Measurements from ENCODE around the gene LSM4.

Gene LSM4

DNA sequence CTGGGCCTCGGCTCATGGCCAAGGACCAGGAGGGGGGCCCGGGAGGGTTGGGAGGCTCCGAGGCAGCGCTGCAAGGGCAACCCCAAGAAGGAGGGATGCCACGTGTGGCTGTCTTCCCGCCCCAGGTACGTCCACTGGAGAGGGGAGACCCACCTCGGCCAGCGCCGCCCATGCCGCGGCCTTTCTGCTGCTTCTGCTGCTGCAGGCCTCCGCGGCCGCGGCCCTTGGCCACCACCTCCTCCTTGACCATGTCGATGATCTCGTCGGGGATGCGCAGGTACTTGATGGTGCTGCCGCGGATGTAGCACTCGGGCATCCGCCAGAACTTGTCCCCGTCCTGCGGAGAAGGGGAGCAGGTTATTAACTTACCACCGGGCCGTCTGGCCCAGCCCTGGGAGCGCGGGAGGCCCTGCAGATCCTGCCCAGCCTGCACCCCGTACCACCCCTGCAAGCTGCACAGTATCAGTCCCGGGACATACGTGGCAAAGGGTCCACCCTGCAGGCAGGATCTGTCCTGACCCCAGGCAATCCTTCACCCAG, 13.3 kb downstream of the LSM4 start:
- Histone ChIP-seq H3K36me3 (ENCODE audit: insufficient read depth, low read depth, low read length) (peaks cover 86% of the 10 kb centered on the region), H3K27me3 (ENCODE audit: insufficient read depth, low read length) (no peaks in the 10 kb centered on the region), H3K4me1 (ENCODE audit: insufficient read depth, low read length) (peaks cover 7% of the 10 kb centered on the region; the same call in 1 of the 2 replicates)

DNA sequence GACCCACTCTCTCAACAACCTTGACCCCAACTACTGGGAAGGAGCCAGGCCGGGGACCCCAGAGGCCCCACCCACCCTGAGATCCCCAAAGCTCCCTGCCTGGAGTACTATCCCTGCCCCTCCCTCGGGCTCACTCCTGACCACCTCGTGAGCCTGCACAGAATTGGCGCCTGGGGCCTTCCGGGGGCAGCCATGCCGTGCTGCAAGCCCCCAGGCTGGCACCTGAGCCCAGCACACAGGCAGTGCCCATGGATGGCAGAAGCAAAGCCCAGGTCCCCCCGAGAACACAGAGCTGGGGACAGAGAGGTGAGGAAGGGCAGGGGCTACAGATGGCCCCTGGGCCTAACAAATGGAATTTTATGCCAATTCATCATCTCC, 13.9 kb downstream of the LSM4 start:
- H3K36me3 ChIP-seq (ENCODE audit: insufficient read depth, low read depth, low read length), result peaks cover 79% of the 10 kb centered on the region
- H3K4me3 ChIP-seq (ENCODE audit: low read length), result no peak overlapping the region
- no peak overlapping the region for H3K9ac ChIP-seq (ENCODE audit: low read depth, low read length)
- H3K27me3 ChIP-seq (ENCODE audit: insufficient read depth, low read length), result no peaks in the 10 kb centered on the region
- H3K27ac ChIP-seq (ENCODE audit: low read length), result no peak overlapping the region
- H3K9me3 ChIP-seq (ENCODE audit: insufficient read depth, low read depth, low read length), result no peaks in the 10 kb centered on the region
- peaks cover 11% of the 10 kb centered on the region; the same call in 1 of the 2 replicates for H3K4me1 ChIP-seq (ENCODE audit: insufficient read depth, low read length)

More for the DNA sequence above, 13.3 kb downstream of the LSM4 start:
- Histone ChIP-seq H3K9ac (ENCODE audit: low read depth, low read length) (no peak overlapping the region), H3K4me3 (ENCODE audit: low read length) (no peak overlapping the region), H3K27ac (ENCODE audit: low read length) (no peak overlapping the region), H3K9me3 (ENCODE audit: insufficient read depth, low read depth, low read length) (no peaks in the 10 kb centered on the region)

DNA sequence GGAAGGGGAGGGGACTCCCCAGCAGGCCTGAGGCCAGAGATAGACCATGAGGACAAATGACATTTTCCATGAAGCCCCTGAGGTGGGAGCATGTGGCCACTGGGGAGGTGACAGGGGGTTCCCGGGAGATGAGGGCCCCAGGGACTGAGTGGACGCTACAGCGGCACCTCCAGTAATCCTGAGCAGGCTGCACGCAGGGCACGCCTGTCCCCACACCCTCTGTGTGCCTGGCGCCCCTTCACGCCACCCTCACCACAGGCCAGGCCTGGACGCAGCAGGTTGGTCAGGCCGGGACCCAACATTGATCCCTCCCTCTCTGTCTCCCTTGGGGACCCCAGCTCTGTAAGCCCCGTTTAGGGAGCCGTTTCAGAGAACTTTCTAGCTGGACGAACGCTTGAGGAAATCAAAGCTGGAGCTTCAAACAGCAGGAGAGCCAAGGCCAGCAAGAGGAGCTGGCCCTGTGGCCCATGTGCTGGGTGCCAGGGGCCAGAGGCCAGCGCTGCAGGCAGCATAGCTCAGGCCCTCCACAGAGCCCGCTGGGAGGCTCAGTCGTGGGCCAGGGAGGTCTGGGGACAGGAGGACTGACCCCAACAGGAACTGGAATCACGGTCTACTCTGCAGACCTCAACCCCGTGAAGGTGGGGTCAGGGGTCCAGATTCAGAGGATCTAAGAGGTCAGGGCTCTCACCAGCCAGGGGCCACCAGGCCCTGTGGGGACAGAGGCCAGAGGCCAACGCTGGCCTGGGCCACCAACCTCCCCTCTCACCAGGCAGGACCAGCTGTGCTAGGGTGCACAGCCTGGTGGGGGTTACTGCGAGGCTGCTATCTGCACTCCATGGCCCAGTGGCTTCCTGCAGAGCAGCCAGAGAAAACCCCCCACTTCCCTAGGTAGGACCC, 14.6 kb downstream of the LSM4 start:
- H3K36me3 ChIP-seq (ENCODE audit: insufficient read depth, low read depth, low read length), result peaks cover 73% of the 10 kb centered on the region
- H3K4me3 ChIP-seq (ENCODE audit: low read length), result no peak overlapping the region
- no peaks in the 10 kb centered on the region for H3K27me3 ChIP-seq (ENCODE audit: insufficient read depth, low read length)
- H3K4me1 ChIP-seq (ENCODE audit: insufficient read depth, low read length), result peaks cover 11% of the 10 kb centered on the region; the same call in 1 of the 2 replicates
- H3K27ac ChIP-seq (ENCODE audit: low read length), result no peak overlapping the region
- H3K9me3 ChIP-seq (ENCODE audit: insufficient read depth, low read depth, low read length), result no peaks in the 10 kb centered on the region
- no peak overlapping the region for H3K9ac ChIP-seq (ENCODE audit: low read depth, low read length)

DNA sequence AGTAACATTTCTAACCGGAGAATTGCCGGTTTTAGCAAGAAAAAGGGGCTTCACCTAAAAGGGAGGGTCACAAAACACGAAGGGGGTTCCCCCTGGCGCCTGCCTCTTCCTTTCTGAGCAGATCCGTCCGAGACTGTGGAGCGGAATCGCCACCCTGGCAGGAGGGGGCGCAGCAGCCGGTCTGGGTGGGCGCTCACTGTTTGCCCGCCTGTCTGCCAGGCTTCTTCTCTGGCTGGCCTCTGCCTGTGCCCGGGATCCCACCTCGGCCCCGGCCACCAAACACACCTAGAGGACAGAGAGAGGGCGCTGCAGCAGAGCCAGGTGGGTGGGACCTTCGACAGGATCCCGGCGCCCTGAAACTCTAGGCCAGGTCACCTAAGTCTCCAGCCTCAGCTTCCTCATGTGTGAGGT, 15.6 kb downstream of the LSM4 start:
- no peak overlapping the region for H3K9ac ChIP-seq (ENCODE audit: low read depth, low read length)
- H3K9me3 ChIP-seq (ENCODE audit: insufficient read depth, low read depth, low read length), result no peaks in the 10 kb centered on the region
- no peaks in the 10 kb centered on the region for H3K27me3 ChIP-seq (ENCODE audit: insufficient read depth, low read length)
- H3K36me3 ChIP-seq (ENCODE audit: insufficient read depth, low read depth, low read length), result peaks cover 62% of the 10 kb centered on the region
- H3K4me1 ChIP-seq (ENCODE audit: insufficient read depth, low read length), result peaks cover 11% of the 10 kb centered on the region; the same call in 1 of the 2 replicates
- H3K4me3 ChIP-seq (ENCODE audit: low read length), result no peak overlapping the region
- no peak overlapping the region for H3K27ac ChIP-seq (ENCODE audit: low read length)

DNA sequence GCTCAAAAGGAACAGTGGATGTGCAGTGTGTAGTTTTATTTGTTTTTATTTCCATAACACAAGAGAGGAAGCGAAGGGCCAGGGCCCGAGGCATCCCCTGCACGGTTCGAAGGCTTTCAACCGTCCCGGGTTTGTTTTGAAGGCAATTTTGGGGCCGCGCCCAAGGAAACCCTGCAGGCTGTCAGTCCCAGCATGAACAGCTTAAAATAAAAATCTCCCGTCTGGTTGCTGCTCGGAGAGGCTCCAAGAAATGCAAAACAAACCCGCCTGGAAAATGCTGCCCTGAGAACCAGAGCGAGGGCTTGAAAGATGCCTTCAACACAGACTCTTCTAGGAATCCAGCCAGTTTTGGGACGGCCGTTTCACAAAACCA, 16.0 kb downstream of the LSM4 start:
- Histone ChIP-seq H3K9me3 (ENCODE audit: insufficient read depth, low read depth, low read length) (no peaks in the 10 kb centered on the region), H3K27me3 (ENCODE audit: insufficient read depth, low read length) (no peaks in the 10 kb centered on the region), H3K4me1 (ENCODE audit: insufficient read depth, low read length) (peaks cover 11% of the 10 kb centered on the region; the same call in 1 of the 2 replicates), H3K9ac (ENCODE audit: low read depth, low read length) (no peak overlapping the region), H3K36me3 (ENCODE audit: insufficient read depth, low read depth, low read length) (peaks cover 58% of the 10 kb centered on the region), H3K27ac (ENCODE audit: low read length) (no peak overlapping the region), H3K4me3 (ENCODE audit: low read length) (no peak overlapping the region)

DNA sequence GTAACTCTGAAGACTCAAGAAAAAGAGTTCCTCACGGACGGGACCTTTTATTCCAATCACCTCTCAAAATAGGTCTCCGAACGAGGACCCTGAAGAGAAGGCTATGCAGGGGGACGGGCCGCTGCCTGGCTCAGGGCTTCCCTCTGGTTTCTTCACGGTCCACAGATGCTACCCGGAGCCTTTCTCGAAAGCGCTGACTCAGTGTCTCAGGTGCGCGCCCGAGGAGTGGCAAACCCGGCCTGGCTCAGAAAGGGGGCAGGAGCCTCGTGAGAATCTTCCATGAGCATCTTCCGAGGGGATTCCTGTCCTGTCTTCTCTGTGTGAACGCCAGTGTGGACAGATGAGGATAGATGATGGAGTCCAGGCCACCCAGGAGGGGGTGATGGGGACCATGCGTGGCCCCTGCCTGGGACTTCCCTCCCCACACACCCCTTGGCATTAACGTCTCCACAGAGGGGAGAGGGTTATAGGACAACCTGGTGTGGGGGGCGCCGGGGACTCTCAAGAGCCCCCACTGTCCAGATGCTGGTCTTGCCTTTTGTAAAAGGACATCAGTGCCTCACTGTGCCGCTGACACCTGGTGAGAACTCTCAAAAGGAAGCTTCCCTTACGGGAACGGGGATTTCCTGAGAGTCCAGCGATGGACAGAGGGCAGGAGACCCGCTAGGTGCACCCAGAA, 16.5 kb downstream of the LSM4 start:
- Histone ChIP-seq H3K4me3 (ENCODE audit: low read length) (no peak overlapping the region), H3K27me3 (ENCODE audit: insufficient read depth, low read length) (no peaks in the 10 kb centered on the region), H3K4me1 (ENCODE audit: insufficient read depth, low read length) (peaks cover 11% of the 10 kb centered on the region; the same call in 1 of the 2 replicates), H3K9ac (ENCODE audit: low read depth, low read length) (no peak overlapping the region), H3K36me3 (ENCODE audit: insufficient read depth, low read depth, low read length) (peaks cover 53% of the 10 kb centered on the region), H3K27ac (ENCODE audit: low read length) (no peak overlapping the region), H3K9me3 (ENCODE audit: insufficient read depth, low read depth, low read length) (no peaks in the 10 kb centered on the region)

DNA sequence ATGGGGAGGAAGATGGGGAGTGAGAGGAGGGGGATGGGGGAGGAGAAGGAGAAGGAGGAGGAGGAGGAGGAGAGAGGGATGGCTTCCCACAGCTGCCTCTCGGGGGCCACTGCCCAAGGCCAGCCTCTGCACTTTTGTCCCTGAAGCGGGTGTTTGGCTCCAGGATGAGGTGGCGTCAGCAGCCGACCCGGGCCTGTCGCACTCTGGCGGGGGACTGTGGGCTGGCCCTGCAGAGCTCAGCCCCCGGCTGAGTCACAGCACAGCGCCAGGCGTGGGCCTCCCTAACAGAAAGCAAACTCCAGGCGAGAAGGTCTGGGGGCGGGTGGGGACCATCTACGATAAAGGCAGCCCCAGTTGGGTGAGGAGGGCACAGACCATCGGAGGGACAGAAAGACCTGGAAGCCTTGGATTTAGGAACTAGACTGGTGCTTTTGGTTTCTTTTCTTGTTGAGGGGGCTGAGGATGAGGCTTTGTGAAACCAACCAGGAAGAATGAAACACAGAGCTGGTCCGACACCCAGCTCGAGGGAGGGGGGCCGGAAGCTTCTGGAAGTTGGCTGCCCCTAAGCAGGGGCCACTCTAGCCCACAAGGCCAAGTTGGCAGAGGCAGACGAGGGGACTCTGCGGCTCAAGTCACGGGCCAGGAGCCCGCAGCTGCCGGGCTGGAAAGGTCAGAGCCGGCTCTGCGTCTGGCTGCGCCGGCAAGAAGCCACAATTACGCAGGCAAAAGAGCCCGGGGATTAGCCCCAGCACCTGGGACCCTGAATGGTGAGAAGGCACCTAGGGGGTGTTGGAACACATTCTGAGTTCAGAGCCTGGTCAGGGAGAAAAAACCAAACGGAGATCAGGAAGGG, 18.2 kb downstream of the LSM4 start:
- Histone ChIP-seq H3K9me3 (ENCODE audit: insufficient read depth, low read depth, low read length) (no peaks in the 10 kb centered on the region), H3K27me3 (ENCODE audit: insufficient read depth, low read length) (no peaks in the 10 kb centered on the region), H3K4me3 (ENCODE audit: low read length) (peak overlapping the region; percentile 56; the same call in 1 of the 2 replicates), H3K36me3 (ENCODE audit: insufficient read depth, low read depth, low read length) (peaks cover 37% of the 10 kb centered on the region), H3K4me1 (ENCODE audit: insufficient read depth, low read length) (peaks cover 11% of the 10 kb centered on the region), H3K27ac (ENCODE audit: low read length) (peak overlapping the region; percentile 93), H3K9ac (ENCODE audit: low read depth, low read length) (peak overlapping the region; percentile 81; the same call in 1 of the 2 replicates)

DNA sequence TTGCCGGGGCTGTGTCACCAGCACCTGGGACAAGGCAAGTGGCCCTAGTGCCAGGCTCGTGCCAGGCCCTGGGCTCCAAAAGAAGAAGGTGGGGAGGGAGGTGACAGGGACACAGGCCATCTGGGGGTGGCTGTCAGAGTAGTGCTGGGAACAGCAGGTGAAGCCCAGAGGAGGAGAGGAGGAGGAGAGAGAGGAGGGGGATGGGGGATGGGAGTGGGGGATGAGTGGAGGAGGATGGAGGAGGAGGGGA, 18.7 kb downstream of the LSM4 start:
- H3K4me3 ChIP-seq (ENCODE audit: low read length), result no peak overlapping the region; the same call in 1 of the 2 replicates
- H3K27ac ChIP-seq (ENCODE audit: low read length), result no peak overlapping the region
- no peaks in the 10 kb centered on the region for H3K9me3 ChIP-seq (ENCODE audit: insufficient read depth, low read depth, low read length)
- H3K9ac ChIP-seq (ENCODE audit: low read depth, low read length), result no peak overlapping the region; the same call in 1 of the 2 replicates
- H3K36me3 ChIP-seq (ENCODE audit: insufficient read depth, low read depth, low read length), result peaks cover 31% of the 10 kb centered on the region
- H3K4me1 ChIP-seq (ENCODE audit: insufficient read depth, low read length), result peaks cover 11% of the 10 kb centered on the region
- no peaks in the 10 kb centered on the region for H3K27me3 ChIP-seq (ENCODE audit: insufficient read depth, low read length)

DNA sequence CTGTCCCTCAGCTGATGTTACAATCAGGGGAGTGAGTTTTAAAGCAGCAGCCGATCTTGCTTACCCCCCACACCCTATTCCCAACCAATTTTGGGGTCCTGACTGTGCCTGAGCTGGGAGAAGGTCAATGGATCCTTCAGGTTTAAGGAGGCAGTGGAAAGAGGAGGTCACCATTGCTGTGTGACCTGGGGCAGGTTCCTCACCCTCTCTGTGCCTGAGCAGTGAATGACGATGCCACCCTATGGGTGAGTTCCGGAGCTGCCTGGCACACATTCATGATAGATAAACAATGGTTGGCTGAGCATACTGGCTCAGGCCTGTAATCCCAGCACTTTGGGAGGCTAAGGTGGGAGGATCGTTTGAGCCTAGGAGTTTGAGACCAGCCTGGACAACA, 21.2 kb downstream of the LSM4 start:
- H3K4me3 ChIP-seq (ENCODE audit: low read length), result no peak overlapping the region
- H3K27ac ChIP-seq (ENCODE audit: low read length), result no peak overlapping the region
- H3K9ac ChIP-seq (ENCODE audit: low read depth, low read length), result no peak overlapping the region
- H3K4me1 ChIP-seq (ENCODE audit: insufficient read depth, low read length), result peaks cover 11% of the 10 kb centered on the region
- H3K36me3 ChIP-seq (ENCODE audit: insufficient read depth, low read depth, low read length), result peaks cover 7% of the 10 kb centered on the region; the same call in 1 of the 2 replicates
- no peaks in the 10 kb centered on the region for H3K9me3 ChIP-seq (ENCODE audit: insufficient read depth, low read depth, low read length)
- no peaks in the 10 kb centered on the region for H3K27me3 ChIP-seq (ENCODE audit: insufficient read depth, low read length)

DNA sequence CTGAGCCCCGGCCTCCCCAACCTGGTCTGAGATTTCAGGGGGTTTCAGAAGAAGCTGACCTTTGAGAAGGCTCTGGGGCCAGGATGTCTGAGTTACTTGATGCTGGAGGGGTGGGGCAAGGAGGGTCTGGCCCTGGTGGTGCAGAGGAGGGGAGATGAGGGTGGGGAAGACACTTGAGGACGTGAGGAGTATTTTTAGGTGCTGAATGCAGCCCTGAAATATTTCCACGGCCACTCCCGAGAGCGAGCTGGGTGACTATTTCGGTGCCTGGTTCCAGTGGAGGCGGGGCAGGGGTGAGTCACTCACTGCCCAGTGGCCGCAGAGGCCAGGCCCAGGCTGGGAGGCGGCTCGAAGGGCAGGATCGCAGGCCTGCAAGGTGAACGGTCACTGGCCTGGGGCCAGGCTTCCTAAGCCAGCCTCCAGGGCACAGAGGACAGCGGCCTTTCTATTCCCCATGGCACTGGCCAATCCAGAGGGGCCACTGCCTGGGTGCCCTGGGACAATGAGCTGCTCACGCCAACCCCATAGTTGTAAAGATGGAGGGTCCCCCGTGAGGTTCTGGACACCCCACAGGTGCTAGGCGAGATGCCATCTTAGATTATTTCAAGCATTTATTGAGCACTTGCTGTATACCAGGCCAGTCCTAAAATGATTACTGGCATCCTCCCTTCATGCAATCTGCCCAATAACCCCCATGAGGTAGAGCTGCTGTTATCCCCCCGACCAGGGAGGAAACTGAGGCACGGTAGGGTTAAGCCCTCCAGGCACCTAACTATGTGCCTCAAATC, 21.8 kb downstream of the LSM4 start:
- no peak overlapping the region for H3K4me3 ChIP-seq (ENCODE audit: low read length)
- H3K9me3 ChIP-seq (ENCODE audit: insufficient read depth, low read depth, low read length), result no peaks in the 10 kb centered on the region
- no peak overlapping the region for H3K27ac ChIP-seq (ENCODE audit: low read length)
- peaks cover under 1% of the 10 kb centered on the region; the same call in 1 of the 2 replicates for H3K36me3 ChIP-seq (ENCODE audit: insufficient read depth, low read depth, low read length)
- H3K9ac ChIP-seq (ENCODE audit: low read depth, low read length), result no peak overlapping the region
- H3K27me3 ChIP-seq (ENCODE audit: insufficient read depth, low read length), result no peaks in the 10 kb centered on the region
- peaks cover 11% of the 10 kb centered on the region for H3K4me1 ChIP-seq (ENCODE audit: insufficient read depth, low read length)

DNA sequence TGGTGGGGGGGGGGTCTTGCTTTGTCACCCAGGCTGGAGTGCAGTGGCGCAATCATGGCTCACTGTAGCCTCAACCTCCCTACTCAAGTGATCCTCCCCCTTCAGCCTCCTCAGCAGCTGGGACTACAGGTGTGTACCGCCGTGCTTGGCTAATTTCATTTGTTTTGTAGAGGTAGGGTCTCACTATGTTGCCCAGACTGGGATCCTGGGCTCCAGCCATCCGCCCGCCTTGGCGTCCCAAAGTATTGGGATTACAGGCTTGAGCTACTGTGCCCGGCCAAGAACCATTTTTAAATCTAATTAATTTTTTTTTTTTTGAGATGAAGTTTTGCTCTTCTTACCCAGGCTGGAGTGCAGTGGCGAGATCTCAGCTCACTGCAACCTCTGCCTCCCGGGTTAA, 23.2 kb downstream of the LSM4 start:
- no peaks in the 10 kb centered on the region for H3K27me3 ChIP-seq (ENCODE audit: insufficient read depth, low read length)
- H3K9me3 ChIP-seq (ENCODE audit: insufficient read depth, low read depth, low read length), result no peaks in the 10 kb centered on the region
- H3K9ac ChIP-seq (ENCODE audit: low read depth, low read length), result no peak overlapping the region
- H3K4me1 ChIP-seq (ENCODE audit: insufficient read depth, low read length), result peaks cover 5% of the 10 kb centered on the region
- no peak overlapping the region for H3K27ac ChIP-seq (ENCODE audit: low read length)
- H3K4me3 ChIP-seq (ENCODE audit: low read length), result no peak overlapping the region
- H3K36me3 ChIP-seq (ENCODE audit: insufficient read depth, low read depth, low read length), result no peaks in the 10 kb centered on the region
